Calu3 (cell line): Measurements from ENCODE around the gene MRPL47. TPM values are rescaled to one million over a fixed set of nuclear protein-coding genes. Genes with fewer than 3 reads are reported as not detected.

Source experiments
- BruUV-seq: library from RNA; stranded (reverse); fragments of 400-500 nt; replicated peaks from 2 replicates; lab custom pipeline; 2021; lab: Mats Ljungman, UMichigan
- CTCF ChIA-PET: fragments of 300-600 bp; sonication (Branson Sonifier 250); formaldehyde crosslinking; loops from one replicate; lab custom pipeline; 2022; ENCODE audit warnings: antibody characterized with exemption; lab: Charles Lee
- DNase-seq: peaks from one replicate; pipeline ENCODE4 v3.0.0; 2022
- H3K27ac Mint-ChIP-seq: one replicate; pipeline ENCODE4 v1.8.0; 2022; ENCODE audit warnings: mixed read lengths; ENCODE audit not compliant: unreplicated experiment
- H3K27me3 Mint-ChIP-seq: one replicate; pipeline ENCODE4 v1.8.0; 2022; ENCODE audit warnings: mixed read lengths; ENCODE audit not compliant: unreplicated experiment
- H3K36me3 Mint-ChIP-seq: one replicate; pipeline ENCODE4 v1.8.0; 2022; ENCODE audit warnings: mild to moderate bottlenecking, moderate library complexity, mixed read lengths; ENCODE audit not compliant: insufficient read depth, unreplicated experiment
- H3K4me1 Mint-ChIP-seq: one replicate; pipeline ENCODE4 v1.8.0; 2022; ENCODE audit warnings: mild to moderate bottlenecking, low read depth, mixed read lengths; ENCODE audit not compliant: unreplicated experiment
- H3K4me3 Mint-ChIP-seq: one replicate; pipeline ENCODE4 v1.8.0; 2022; ENCODE audit warnings: mild to moderate bottlenecking, low read depth, moderate library complexity, mixed read lengths; ENCODE audit not compliant: unreplicated experiment
- H3K9me3 Mint-ChIP-seq: one replicate; pipeline ENCODE4 v1.8.0; 2022; ENCODE audit warnings: low read depth, mixed read lengths; ENCODE audit not compliant: unreplicated experiment
- CTCF ChIP-seq: fragments of 200-600 bp; IDR thresholded peaks from one replicate; pipeline ENCODE4 v1.8.0; 2022; ENCODE audit warnings: antibody characterized with exemption; ENCODE audit not compliant: unreplicated experiment
- intact Hi-C: fragments of 100-400 bp; cut with micrococcal nuclease; formaldehyde crosslinking; loops from one replicate; pipeline ENCODE4 v1.10.0; 2022; ENCODE audit not compliant: unreplicated experiment
- total RNA-seq: library from RNA; stranded (reverse); gene quantifications from 2 replicates; pipeline ENCODE4 v1.2.3, GENCODE V29; 2022

The MRPL47 gene
- total RNA-seq, 1 experiment from 2014 or later: 88.0 TPM

- H3K9me3 Mint-ChIP-seq: no peaks in the 10 kb centered on the region
- no peaks in the 10 kb centered on the region for H3K4me1 Mint-ChIP-seq
These were observed 62.1 kb downstream of the MRPL47 start for GRCh38 chr3:179542375-179542774.

GRCh38 chr3:179541596-179541995 is 62.8 kb downstream of the MRPL47 start:
- BruUV-seq: no TSS peak
- no peaks in the 10 kb centered on the region for H3K4me1 Mint-ChIP-seq
- no peaks in the 10 kb centered on the region for H3K36me3 Mint-ChIP-seq
- no peak for DNase-seq
- TF ChIP-seq CTCF: no peak
- no peak overlapping the region for H3K4me3 Mint-ChIP-seq
- intact Hi-C loops: no loop called here
- CTCF ChIA-PET: no interaction called here
- H3K9me3 Mint-ChIP-seq: no peaks in the 10 kb centered on the region
- H3K27me3 Mint-ChIP-seq: peaks cover 16% of the 10 kb centered on the region
- H3K27ac Mint-ChIP-seq: no peak overlapping the region

More at GRCh38 chr3:179542375-179542774, 62.1 kb downstream of the MRPL47 start:
- no peak for TF ChIP-seq CTCF
- intact Hi-C loops: no loop called here
- Mint-ChIP-seq H3K27ac (no peak overlapping the region), H3K27me3 (peaks cover 16% of the 10 kb centered on the region), H3K36me3 (no peaks in the 10 kb centered on the region), H3K4me3 (no peak overlapping the region)
- DNase-seq: no peak
- CTCF ChIA-PET: no interaction called here
- BruUV-seq: no TSS peak

- intact Hi-C loops: no loop called here
- Mint-ChIP-seq H3K4me1 (no peaks in the 10 kb centered on the region), H3K36me3 (no peaks in the 10 kb centered on the region), H3K27me3 (peaks cover 16% of the 10 kb centered on the region), H3K27ac (no peak overlapping the region), H3K9me3 (no peaks in the 10 kb centered on the region), H3K4me3 (no peak overlapping the region)
- CTCF ChIA-PET: no interaction called here
- no peak for DNase-seq
- no TSS peak for BruUV-seq
- TF ChIP-seq CTCF: no peak
These were observed 63.3 kb downstream of the MRPL47 start for GRCh38 chr3:179541094-179541493.

Other genes with a start within 250 kb of the MRPL47 start
- 22.6 and 24.0 TPM in 2 replicates for gene GNB4, start 153.2 kb downstream of the MRPL47 start, total RNA-seq
- gene ACTL6A, start 41.7 kb downstream of the MRPL47 start, total RNA-seq: 148 and 158 TPM in 2 replicates
- gene NDUFB5, start 156 bp upstream of the MRPL47 start, total RNA-seq: 135 and 146 TPM in 2 replicates
- 25.5 and 29.8 TPM in 2 replicates for gene USP13, start 48.4 kb upstream of the MRPL47 start, total RNA-seq